ENCODE results near the gene CNTN1. TPM values are rescaled to one million over a fixed set of nuclear protein-coding genes. Genes with fewer than 3 reads are reported as not detected.

The CNTN1 gene
- total and polyA plus RNA-seq, 5 donors from 2014 or later: not detected

DNA sequence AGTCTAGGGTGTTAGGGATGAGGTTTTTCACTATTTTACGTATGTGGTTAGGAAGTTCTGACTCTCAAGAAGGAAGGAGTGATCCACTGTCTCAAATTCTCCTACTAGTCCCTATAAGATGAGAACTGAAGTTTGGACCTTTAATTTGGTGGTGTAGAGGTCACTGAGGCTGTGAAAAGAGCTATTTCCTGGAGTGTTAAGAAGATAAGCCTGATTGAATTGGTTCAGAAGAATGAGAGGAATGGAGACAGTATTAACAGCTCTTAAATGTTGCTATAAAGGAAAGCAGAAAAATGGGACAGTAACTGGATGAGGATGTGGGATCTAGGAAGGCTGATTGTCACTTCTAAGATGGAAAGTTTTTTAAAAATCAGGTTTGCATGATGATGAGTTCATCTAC lies 57.6 kb downstream of the CNTN1 start:
- H3K9me3 ChIP-seq (ENCODE audit: control insufficient read depth in 2 of 2, low read length in 2 of 2): no peaks in the 10 kb centered on the region
- H3K36me3 Mint-ChIP-seq: no peaks in the 10 kb centered on the region
- no peaks in the 10 kb centered on the region for H3K4me1 Mint-ChIP-seq
- no peaks in the 10 kb centered on the region for H3K36me3 ChIP-seq (ENCODE audit: control insufficient read depth, insufficient read depth, low read length)
- H3K27me3 Mint-ChIP-seq: no peaks in the 10 kb centered on the region
- no peaks in the 10 kb centered on the region for H3K27me3 ChIP-seq (ENCODE audit: control insufficient read depth, insufficient read depth, low read length)
- H3K4me3 ChIP-seq (ENCODE audit: low read depth, low read length): no peak overlapping the region
- H3K27ac Mint-ChIP-seq: no peak overlapping the region
- H3K4me1 ChIP-seq (ENCODE audit: control insufficient read depth, insufficient read depth, low read length, poor library complexity, severe bottlenecking): no peaks in the 10 kb centered on the region
- ATAC-seq (ENCODE audit: low read depth in 2 of 2) (no peak), DNase-seq (no peak)
- H3K27ac ChIP-seq (ENCODE audit: insufficient read depth, low read length, poor library complexity, severe bottlenecking): no peak overlapping the region
- peaks cover 0 to 7% (median 2%) of the 10 kb centered on the region in 7 donors for H3K9me3 Mint-ChIP-seq
- no peak overlapping the region for H3K4me3 Mint-ChIP-seq

DNA sequence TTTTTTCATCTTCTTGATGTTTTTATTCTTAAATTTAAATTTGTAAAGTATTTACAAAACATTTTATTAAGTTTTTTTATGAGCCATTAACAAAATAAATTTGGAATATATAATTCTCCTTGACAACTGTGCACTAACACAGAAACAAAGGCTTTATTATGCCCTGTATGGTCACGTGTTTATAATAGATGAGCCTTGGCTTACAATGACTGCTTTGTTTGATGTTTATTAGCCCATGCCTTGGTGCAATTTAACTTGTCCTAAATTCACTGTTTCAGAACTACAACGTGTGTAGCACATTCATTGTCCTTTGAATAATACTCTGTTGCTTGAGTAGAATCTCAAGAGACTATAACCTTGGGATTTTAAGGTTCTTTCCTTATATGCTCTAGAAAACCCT lies 59.8 kb downstream of the CNTN1 start:
- DNase-seq (no peak), ATAC-seq (ENCODE audit: low read depth in 2 of 2) (no peak)
- Mint-ChIP-seq H3K4me1 (no peaks in the 10 kb centered on the region), H3K36me3 (no peaks in the 10 kb centered on the region), H3K4me3 (no peak overlapping the region), H3K27ac (no peak overlapping the region), H3K9me3 (peaks cover 0 to 11% (median 3%) of the 10 kb centered on the region in 7 donors), H3K27me3 (no peaks in the 10 kb centered on the region)
- H3K27ac ChIP-seq (ENCODE audit: insufficient read depth, low read length, poor library complexity, severe bottlenecking): no peak overlapping the region
- H3K4me3 ChIP-seq (ENCODE audit: low read depth, low read length): no peak overlapping the region
- H3K27me3 ChIP-seq (ENCODE audit: control insufficient read depth, insufficient read depth, low read length): no peaks in the 10 kb centered on the region
- no peaks in the 10 kb centered on the region for H3K4me1 ChIP-seq (ENCODE audit: control insufficient read depth, insufficient read depth, low read length, poor library complexity, severe bottlenecking)
- H3K36me3 ChIP-seq (ENCODE audit: control insufficient read depth, insufficient read depth, low read length): no peaks in the 10 kb centered on the region
- H3K9me3 ChIP-seq (ENCODE audit: control insufficient read depth in 2 of 2, low read length in 2 of 2): no peaks in the 10 kb centered on the region

DNA sequence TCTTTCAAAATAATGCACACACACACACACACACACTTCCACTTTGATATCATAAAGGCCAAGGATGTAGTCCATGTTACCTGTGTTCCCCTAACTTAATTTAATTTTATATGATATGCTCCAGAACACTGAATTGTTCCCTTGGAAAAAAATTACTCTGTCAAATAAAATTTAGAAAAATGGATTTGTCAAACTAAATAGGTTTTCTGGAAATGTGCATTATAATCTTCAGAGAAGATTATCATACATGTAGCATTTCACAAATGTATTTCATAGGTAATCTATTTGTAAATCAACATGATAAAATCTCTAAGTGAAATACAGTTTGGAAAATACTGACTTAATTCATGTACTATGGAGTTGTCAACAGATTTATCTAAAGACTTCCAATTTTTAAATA lies 68.6 kb downstream of the CNTN1 start:
- Histone ChIP-seq H3K4me1 (ENCODE audit: control insufficient read depth, insufficient read depth, low read length, poor library complexity, severe bottlenecking) (no peaks in the 10 kb centered on the region), H3K27me3 (ENCODE audit: control insufficient read depth, insufficient read depth, low read length) (no peaks in the 10 kb centered on the region), H3K4me3 (ENCODE audit: low read depth, low read length) (no peak overlapping the region), H3K27ac (ENCODE audit: insufficient read depth, low read length, poor library complexity, severe bottlenecking) (no peak overlapping the region), H3K36me3 (ENCODE audit: control insufficient read depth, insufficient read depth, low read length) (no peaks in the 10 kb centered on the region), H3K9me3 (ENCODE audit: control insufficient read depth in 2 of 2, low read length in 2 of 2) (no peaks in the 10 kb centered on the region)
- Mint-ChIP-seq H3K4me1 (no peaks in the 10 kb centered on the region), H3K27ac (no peak overlapping the region), H3K27me3 (no peaks in the 10 kb centered on the region), H3K4me3 (no peak overlapping the region), H3K36me3 (no peaks in the 10 kb centered on the region), H3K9me3 (peaks cover 0 to 18% (median 6%) of the 10 kb centered on the region in 7 donors)
- no peak for ATAC-seq (ENCODE audit: low read depth in 2 of 2)
- DNase-seq: no peak

DNA sequence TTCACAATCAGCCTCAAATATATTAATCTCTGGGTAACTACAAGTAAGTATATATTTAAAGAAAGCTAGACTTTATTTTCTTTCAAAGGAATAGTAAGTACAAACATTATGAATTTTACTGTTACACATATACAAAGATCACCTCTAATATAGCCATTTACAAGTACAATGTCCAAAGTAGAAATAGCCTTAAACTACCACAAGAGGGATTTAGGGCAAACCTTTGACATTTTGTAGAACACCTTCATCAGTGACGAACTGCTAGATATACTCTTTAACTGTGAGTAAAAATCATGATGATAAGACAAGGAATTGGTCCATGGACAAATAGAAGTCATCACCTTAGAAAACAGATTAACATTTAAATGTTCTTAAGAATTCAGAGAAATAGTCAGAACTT lies 69.8 kb downstream of the CNTN1 start:
- Mint-ChIP-seq H3K36me3 (no peaks in the 10 kb centered on the region), H3K4me3 (no peak overlapping the region), H3K27me3 (no peaks in the 10 kb centered on the region), H3K4me1 (no peaks in the 10 kb centered on the region), H3K27ac (no peak overlapping the region), H3K9me3 (peaks cover 0 to 14% (median 6%) of the 10 kb centered on the region in 7 donors)
- H3K4me3 ChIP-seq (ENCODE audit: low read depth, low read length): no peak overlapping the region
- no peaks in the 10 kb centered on the region for H3K4me1 ChIP-seq (ENCODE audit: control insufficient read depth, insufficient read depth, low read length, poor library complexity, severe bottlenecking)
- DNase-seq: no peak
- H3K27me3 ChIP-seq (ENCODE audit: control insufficient read depth, insufficient read depth, low read length): no peaks in the 10 kb centered on the region
- no peaks in the 10 kb centered on the region for H3K36me3 ChIP-seq (ENCODE audit: control insufficient read depth, insufficient read depth, low read length)
- no peaks in the 10 kb centered on the region for H3K9me3 ChIP-seq (ENCODE audit: control insufficient read depth in 2 of 2, low read length in 2 of 2)
- no peak for ATAC-seq (ENCODE audit: low read depth in 2 of 2)
- H3K27ac ChIP-seq (ENCODE audit: insufficient read depth, low read length, poor library complexity, severe bottlenecking): no peak overlapping the region

DNA sequence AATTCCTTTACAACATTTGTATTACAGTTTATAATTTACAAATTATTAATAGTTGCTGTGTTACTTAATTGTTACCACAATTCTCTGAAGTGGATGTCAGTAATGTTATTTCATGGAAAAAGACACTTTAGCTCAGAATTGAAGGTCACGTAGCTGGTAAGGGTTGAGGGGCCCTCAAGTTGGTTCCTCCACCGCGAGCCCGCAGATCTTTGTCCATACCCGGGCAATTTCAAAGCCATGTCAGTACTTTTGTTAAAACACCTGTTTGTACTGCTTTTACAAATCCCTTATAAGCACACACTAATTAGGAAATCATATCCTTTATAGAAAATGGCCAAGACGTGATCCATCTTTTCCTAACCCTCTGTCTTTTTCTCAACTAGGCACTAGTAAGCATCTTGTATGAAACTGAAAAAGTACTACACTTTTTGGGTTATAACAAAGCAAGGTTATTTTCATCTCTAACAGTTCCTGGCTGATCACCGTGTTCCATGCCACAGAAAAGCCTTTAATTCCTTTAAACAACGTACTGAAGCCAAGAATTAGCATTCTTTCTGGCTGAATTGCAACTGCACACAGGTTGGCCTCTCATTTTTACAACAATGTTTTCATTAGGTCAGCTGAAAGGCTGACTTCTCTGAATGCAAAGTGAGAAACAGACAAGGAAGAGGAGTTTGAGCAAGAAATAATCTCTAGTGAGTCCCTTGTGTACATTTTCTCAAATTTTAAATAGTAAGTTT lies 76.1 kb downstream of the CNTN1 start:
- Mint-ChIP-seq H3K9me3 (peaks cover 0 to 9% (median 5%) of the 10 kb centered on the region in 7 donors), H3K36me3 (no peaks in the 10 kb centered on the region), H3K27me3 (no peaks in the 10 kb centered on the region), H3K27ac (no peak overlapping the region), H3K4me1 (no peaks in the 10 kb centered on the region), H3K4me3 (no peak overlapping the region)
- Histone ChIP-seq H3K9me3 (ENCODE audit: control insufficient read depth in 2 of 2, low read length in 2 of 2) (no peaks in the 10 kb centered on the region), H3K4me3 (ENCODE audit: low read depth, low read length) (no peak overlapping the region), H3K36me3 (ENCODE audit: control insufficient read depth, insufficient read depth, low read length) (no peaks in the 10 kb centered on the region), H3K4me1 (ENCODE audit: control insufficient read depth, insufficient read depth, low read length, poor library complexity, severe bottlenecking) (no peaks in the 10 kb centered on the region), H3K27ac (ENCODE audit: insufficient read depth, low read length, poor library complexity, severe bottlenecking) (no peak overlapping the region), H3K27me3 (ENCODE audit: control insufficient read depth, insufficient read depth, low read length) (no peaks in the 10 kb centered on the region)
- ATAC-seq (ENCODE audit: low read depth in 2 of 2) (no peak), DNase-seq (no peak)

DNA sequence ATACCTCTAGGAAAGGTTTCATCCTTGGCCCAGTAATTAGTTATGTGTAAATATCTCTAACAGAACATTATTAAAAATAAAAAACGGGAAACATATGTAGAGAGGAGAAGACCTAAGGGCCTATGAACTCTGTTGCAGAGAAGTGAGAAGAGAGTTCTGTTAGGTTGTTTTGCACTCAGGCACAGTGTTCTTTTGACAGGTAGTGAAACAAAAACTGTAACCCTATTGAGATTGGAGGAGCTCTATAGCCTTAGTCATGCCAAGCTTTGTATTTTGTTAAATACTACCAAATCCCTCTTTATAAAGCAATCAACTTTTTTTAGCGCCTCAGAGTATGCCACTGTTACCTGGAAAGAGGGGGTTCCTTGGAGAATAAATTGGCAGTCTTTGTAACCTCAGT lies 77.6 kb downstream of the CNTN1 start:
- H3K9me3 Mint-ChIP-seq: peaks cover 0 to 8% (median 2%) of the 10 kb centered on the region in 7 donors
- H3K4me3 Mint-ChIP-seq: no peak overlapping the region
- H3K4me1 Mint-ChIP-seq: no peaks in the 10 kb centered on the region
- no peak overlapping the region for H3K27ac Mint-ChIP-seq
- H3K4me3 ChIP-seq (ENCODE audit: low read depth, low read length): no peak overlapping the region
- no peaks in the 10 kb centered on the region for H3K36me3 Mint-ChIP-seq
- no peaks in the 10 kb centered on the region for H3K4me1 ChIP-seq (ENCODE audit: control insufficient read depth, insufficient read depth, low read length, poor library complexity, severe bottlenecking)
- H3K27me3 Mint-ChIP-seq: no peaks in the 10 kb centered on the region
- H3K36me3 ChIP-seq (ENCODE audit: control insufficient read depth, insufficient read depth, low read length): no peaks in the 10 kb centered on the region
- no peaks in the 10 kb centered on the region for H3K9me3 ChIP-seq (ENCODE audit: control insufficient read depth in 2 of 2, low read length in 2 of 2)
- ATAC-seq (ENCODE audit: low read depth in 2 of 2): no peak
- no peaks in the 10 kb centered on the region for H3K27me3 ChIP-seq (ENCODE audit: control insufficient read depth, insufficient read depth, low read length)
- H3K27ac ChIP-seq (ENCODE audit: insufficient read depth, low read length, poor library complexity, severe bottlenecking): no peak overlapping the region
- no peak for DNase-seq

DNA sequence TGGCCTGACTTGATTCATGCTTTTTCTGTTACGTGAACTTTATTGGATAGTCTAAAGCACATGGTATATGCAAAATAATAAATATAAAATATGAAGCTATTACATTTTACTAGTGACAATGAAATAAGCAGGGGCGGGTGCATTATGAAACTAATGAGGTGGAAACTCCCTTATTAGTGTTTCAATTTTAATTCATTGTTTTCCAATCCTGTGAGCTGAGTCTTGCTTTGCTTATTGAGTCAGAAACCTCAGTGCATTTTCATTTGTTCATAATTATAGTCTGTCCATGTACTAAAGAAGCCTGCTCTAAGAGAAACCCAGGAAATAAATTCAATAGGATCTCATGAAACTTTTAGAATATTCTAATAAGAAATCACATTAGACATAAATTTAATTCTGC lies 78.5 kb downstream of the CNTN1 start:
- no peak for DNase-seq
- Mint-ChIP-seq H3K9me3 (peaks cover 0 to 2% (median 0%) of the 10 kb centered on the region in 7 donors), H3K27ac (no peak overlapping the region), H3K36me3 (no peaks in the 10 kb centered on the region), H3K4me1 (no peaks in the 10 kb centered on the region), H3K27me3 (no peaks in the 10 kb centered on the region), H3K4me3 (no peak overlapping the region)
- Histone ChIP-seq H3K4me3 (ENCODE audit: low read depth, low read length) (no peak overlapping the region), H3K27ac (ENCODE audit: insufficient read depth, low read length, poor library complexity, severe bottlenecking) (no peak overlapping the region), H3K36me3 (ENCODE audit: control insufficient read depth, insufficient read depth, low read length) (no peaks in the 10 kb centered on the region), H3K27me3 (ENCODE audit: control insufficient read depth, insufficient read depth, low read length) (no peaks in the 10 kb centered on the region), H3K4me1 (ENCODE audit: control insufficient read depth, insufficient read depth, low read length, poor library complexity, severe bottlenecking) (no peaks in the 10 kb centered on the region), H3K9me3 (ENCODE audit: control insufficient read depth in 2 of 2, low read length in 2 of 2) (no peaks in the 10 kb centered on the region)
- ATAC-seq (ENCODE audit: low read depth in 2 of 2): no peak

DNA sequence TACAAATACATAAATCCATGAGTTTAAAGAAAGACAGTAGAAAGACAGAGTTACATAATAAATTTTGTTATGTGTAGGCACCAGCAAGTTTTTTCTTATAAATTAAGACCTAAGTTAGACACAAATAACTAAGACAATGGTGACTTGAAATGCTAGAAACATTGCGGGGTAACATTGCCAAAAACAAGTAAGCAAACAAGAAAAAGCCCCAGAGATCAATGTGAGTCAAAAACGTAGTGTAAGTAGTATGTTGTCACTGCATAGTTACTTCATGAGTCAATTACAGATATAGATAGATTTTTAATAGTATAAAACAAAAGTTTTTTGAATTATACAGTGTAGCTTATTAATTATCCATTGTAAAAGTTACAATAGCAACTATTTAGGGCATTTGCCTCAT lies 83.4 kb downstream of the CNTN1 start:
- Histone ChIP-seq H3K36me3 (ENCODE audit: control insufficient read depth, insufficient read depth, low read length) (no peaks in the 10 kb centered on the region), H3K27me3 (ENCODE audit: control insufficient read depth, insufficient read depth, low read length) (no peaks in the 10 kb centered on the region), H3K9me3 (ENCODE audit: control insufficient read depth in 2 of 2, low read length in 2 of 2) (no peaks in the 10 kb centered on the region), H3K4me3 (ENCODE audit: low read depth, low read length) (no peak overlapping the region), H3K4me1 (ENCODE audit: control insufficient read depth, insufficient read depth, low read length, poor library complexity, severe bottlenecking) (no peaks in the 10 kb centered on the region), H3K27ac (ENCODE audit: insufficient read depth, low read length, poor library complexity, severe bottlenecking) (no peak overlapping the region)
- peaks cover 0 to 3% (median 1%) of the 10 kb centered on the region in 7 donors for H3K9me3 Mint-ChIP-seq
- H3K4me3 Mint-ChIP-seq: no peak overlapping the region
- ATAC-seq (ENCODE audit: low read depth in 2 of 2) (no peak), DNase-seq (no peak)
- no peaks in the 10 kb centered on the region for H3K36me3 Mint-ChIP-seq
- H3K27me3 Mint-ChIP-seq: no peaks in the 10 kb centered on the region
- H3K27ac Mint-ChIP-seq: no peak overlapping the region
- H3K4me1 Mint-ChIP-seq: no peaks in the 10 kb centered on the region
